ENCODE measurements around the gene WDR91.

- TF ChIP-seq CTCF (conservative IDR thresholded peaks at IDR 0.05 in 1 of 2, IDR thresholded peaks at IDR 0.05 in 1 of 2; ENCODE audit: extremely low read depth in 1 of 2, insufficient read depth in 1 of 2, low read depth in 1 of 2, low read length in 2 of 2) (no peak), EZH2 (IDR thresholded peaks at IDR 0.05; ENCODE audit: borderline replicate concordance, low read length) (no peak)
Measured at GRCh38 chr7:135236727-135237126, 25.4 kb upstream of the WDR91 start.
